ENCODE results near the gene C19orf53. TPM values are rescaled to one million over a fixed set of nuclear protein-coding genes. Genes with fewer than 3 reads are reported as not detected.

C19orf53 gene
- total and polyA plus RNA-seq, 2 of the 13 experiments (the other 11 are each of a cell fraction or from before 2014, with no cell fraction given) = 129 to 130 TPM

- H3K27ac ChIP-seq (ENCODE audit: extremely low read length, insufficient read depth, low read length) = no peak overlapping the region
- FAIRE-seq (no peak), DNase-seq (ENCODE audit: low spot score) (no peak), ATAC-seq (no peak)
- ChIA-PET POLR2A (no interaction called here), CTCF (ENCODE audit: low intra/inter-chr PET ratio, low total read pairs) (no interaction called here)
- H3K4me3 ChIP-seq (replicated peaks in 1 of 3; ENCODE audit: insufficient read depth in 1 of 3, low read depth in 2 of 3, low read length in 3 of 3) = no peak overlapping the region; a peak in 1 of 6 replicates
- TF ChIP-seq ZFP36 (IDR thresholded peaks at IDR 0.05; ENCODE audit: borderline replicate concordance, low read depth, low read length, partially characterized antibody) (peak; percentile 77), RFXANK (CRISPR knock-in tag; IDR thresholded peaks at IDR 0.05) (no peak), ZNF124 (CRISPR knock-in tag; IDR thresholded peaks at IDR 0.05) (no peak), ZMYM3 (CRISPR knock-in tag; IDR thresholded peaks at IDR 0.05) (0 out of 2 replicates have a peak, but pooled peaks have one; percentile 28), ZC3H13 (CRISPR knock-in tag; IDR thresholded peaks at IDR 0.05) (0 out of 2 replicates have a peak, but pooled peaks have one; percentile 40)
- TF ChIP-seq, protein P1, sequence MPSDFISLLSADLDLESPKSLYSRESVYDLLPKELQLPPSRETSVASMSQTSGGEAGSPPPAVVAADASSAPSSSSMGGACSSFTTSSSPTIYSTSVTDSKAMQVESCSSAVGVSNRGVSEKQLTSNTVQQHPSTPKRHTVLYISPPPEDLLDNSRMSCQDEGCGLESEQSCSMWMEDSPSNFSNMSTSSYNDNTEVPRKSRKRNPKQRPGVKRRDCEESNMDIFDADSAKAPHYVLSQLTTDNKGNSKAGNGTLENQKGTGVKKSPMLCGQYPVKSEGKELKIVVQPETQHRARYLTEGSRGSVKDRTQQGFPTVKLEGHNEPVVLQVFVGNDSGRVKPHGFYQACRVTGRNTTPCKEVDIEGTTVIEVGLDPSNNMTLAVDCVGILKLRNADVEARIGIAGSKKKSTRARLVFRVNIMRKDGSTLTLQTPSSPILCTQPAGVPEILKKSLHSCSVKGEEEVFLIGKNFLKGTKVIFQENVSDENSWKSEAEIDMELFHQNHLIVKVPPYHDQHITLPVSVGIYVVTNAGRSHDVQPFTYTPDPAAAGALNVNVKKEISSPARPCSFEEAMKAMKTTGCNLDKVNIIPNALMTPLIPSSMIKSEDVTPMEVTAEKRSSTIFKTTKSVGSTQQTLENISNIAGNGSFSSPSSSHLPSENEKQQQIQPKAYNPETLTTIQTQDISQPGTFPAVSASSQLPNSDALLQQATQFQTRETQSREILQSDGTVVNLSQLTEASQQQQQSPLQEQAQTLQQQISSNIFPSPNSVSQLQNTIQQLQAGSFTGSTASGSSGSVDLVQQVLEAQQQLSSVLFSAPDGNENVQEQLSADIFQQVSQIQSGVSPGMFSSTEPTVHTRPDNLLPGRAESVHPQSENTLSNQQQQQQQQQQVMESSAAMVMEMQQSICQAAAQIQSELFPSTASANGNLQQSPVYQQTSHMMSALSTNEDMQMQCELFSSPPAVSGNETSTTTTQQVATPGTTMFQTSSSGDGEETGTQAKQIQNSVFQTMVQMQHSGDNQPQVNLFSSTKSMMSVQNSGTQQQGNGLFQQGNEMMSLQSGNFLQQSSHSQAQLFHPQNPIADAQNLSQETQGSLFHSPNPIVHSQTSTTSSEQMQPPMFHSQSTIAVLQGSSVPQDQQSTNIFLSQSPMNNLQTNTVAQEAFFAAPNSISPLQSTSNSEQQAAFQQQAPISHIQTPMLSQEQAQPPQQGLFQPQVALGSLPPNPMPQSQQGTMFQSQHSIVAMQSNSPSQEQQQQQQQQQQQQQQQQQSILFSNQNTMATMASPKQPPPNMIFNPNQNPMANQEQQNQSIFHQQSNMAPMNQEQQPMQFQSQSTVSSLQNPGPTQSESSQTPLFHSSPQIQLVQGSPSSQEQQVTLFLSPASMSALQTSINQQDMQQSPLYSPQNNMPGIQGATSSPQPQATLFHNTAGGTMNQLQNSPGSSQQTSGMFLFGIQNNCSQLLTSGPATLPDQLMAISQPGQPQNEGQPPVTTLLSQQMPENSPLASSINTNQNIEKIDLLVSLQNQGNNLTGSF (CRISPR knock-in tag; IDR thresholded peaks at IDR 0.05) = no peak
- H3K4me1 ChIP-seq (ENCODE audit: insufficient read depth, low read length) = peaks cover 26% of the 10 kb centered on the region
- peak overlapping the region; percentile 32; the same call in 1 of the 2 replicates for H3K4me2 ChIP-seq (ENCODE audit: low read depth, low read length)
- no peak overlapping the region for H3K9ac ChIP-seq (ENCODE audit: insufficient read depth, low read depth, low read length)
- peaks cover 7% of the 10 kb centered on the region for H3K79me2 ChIP-seq (ENCODE audit: insufficient read depth, low read length)
- no TSS peak for BruUV-seq (replicated peaks)
- peaks cover 6 to 15% of the 10 kb centered on the region in 2 experiments for H3K36me3 ChIP-seq (replicated peaks in 1 of 2; ENCODE audit: control insufficient read depth in 1 of 2, insufficient read depth in 2 of 2, low read length in 2 of 2)
- H3K27me3 ChIP-seq (ENCODE audit: control insufficient read depth in 1 of 2, insufficient read depth in 2 of 2, low read length in 2 of 2) = no peaks in the 10 kb centered on the region
- WGBS (ENCODE audit: low lambda C conversion rate) = 97% methylated on average over 3 of the region's 3 CpGs
- no peaks in the 10 kb centered on the region for H4K20me1 ChIP-seq (ENCODE audit: insufficient read depth, low read length)
- H2AFZ ChIP-seq (ENCODE audit: low read length) = no peak overlapping the region
- in situ Hi-C loops (cut with HindIII; ENCODE audit: extremely low pct_ligation_motif_present, low pct_unique_long_range_greater_than_20kb) (loop anchor here (25.0 kb wide), 1 partner anchor 299 kb away; the partner anchor contains the start of genes MISP3 and PALM3), intact Hi-C loops (cut with micrococcal nuclease; ENCODE audit: unreplicated experiment) (no loop called here)
- H3K9me3 ChIP-seq (ENCODE audit: low read length) = no peaks in the 10 kb centered on the region
These were observed 11.0 kb upstream of the C19orf53 start for GRCh38 chr19:13763265-13763664.

Measured in HepG2 (cell line).